LNCAP (cell line): ENCODE measurements around the gene UCK2.
A peak's percentile ranks its signal among the peaks of the same experiment; 100 is the strongest.

Source experiments
- TF ChIP-seq, protein P1 (sequence below): fragments of 450-650 bp; IDR thresholded peaks from 2 replicates; pipeline ENCODE4 v1.5.1; 2017; ENCODE audit warnings: mild to moderate bottlenecking

UCK2 gene

DNA sequence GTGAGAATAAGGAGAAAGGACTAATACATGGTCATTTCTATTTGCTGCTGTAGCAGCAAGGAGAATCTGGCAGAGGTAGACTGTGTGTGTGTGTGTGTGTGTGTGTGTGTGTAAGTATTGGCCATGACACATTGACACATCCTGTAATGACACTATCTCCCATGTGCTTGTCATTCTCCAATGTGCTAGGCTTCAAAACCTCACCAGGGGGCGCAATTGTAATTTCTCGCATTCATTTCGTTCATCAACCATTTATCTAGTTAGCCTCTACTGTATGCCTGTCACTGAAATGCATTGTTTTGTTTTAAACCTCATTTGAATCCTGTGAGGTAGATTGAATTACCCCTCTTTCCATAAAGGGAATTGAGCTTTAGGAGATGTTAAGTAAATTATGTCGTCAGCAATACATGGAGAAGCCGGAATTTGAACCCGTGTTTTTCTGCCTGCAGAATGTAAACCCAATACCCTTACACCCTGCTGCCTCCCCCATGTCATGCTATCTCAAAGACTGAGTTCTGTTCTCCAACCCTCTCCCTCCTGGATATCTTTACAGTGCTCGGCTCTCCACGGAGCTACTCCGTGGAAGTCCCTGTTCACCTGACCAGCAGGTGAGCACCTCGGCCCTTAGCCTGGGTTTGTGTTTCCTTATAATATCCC, 100.8 kb downstream of the UCK2 start:
- TF ChIP-seq, protein P1, sequence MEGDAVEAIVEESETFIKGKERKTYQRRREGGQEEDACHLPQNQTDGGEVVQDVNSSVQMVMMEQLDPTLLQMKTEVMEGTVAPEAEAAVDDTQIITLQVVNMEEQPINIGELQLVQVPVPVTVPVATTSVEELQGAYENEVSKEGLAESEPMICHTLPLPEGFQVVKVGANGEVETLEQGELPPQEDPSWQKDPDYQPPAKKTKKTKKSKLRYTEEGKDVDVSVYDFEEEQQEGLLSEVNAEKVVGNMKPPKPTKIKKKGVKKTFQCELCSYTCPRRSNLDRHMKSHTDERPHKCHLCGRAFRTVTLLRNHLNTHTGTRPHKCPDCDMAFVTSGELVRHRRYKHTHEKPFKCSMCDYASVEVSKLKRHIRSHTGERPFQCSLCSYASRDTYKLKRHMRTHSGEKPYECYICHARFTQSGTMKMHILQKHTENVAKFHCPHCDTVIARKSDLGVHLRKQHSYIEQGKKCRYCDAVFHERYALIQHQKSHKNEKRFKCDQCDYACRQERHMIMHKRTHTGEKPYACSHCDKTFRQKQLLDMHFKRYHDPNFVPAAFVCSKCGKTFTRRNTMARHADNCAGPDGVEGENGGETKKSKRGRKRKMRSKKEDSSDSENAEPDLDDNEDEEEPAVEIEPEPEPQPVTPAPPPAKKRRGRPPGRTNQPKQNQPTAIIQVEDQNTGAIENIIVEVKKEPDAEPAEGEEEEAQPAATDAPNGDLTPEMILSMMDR: peak; percentile 79

DNA sequence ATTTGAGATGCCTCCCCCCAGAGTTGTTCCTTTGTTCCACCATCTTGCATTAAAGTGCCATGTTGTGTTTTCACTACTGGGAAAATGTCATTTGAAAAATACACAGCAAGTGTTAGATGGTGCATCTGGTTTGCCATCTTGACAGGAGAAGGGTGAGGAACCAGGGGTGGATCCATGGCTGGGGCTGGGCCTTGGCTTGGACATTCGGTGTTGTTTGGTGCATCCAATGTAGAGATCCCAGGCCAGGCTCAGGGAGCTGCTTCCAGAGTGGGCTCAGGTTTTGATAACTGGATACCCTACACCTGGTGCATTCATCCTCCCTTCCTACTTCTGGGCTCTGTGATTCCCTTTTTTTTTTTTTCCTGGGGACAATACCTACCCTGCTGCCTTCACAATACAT, 103.5 kb downstream of the UCK2 start:
- TF ChIP-seq, protein P1: no peak

DNA sequence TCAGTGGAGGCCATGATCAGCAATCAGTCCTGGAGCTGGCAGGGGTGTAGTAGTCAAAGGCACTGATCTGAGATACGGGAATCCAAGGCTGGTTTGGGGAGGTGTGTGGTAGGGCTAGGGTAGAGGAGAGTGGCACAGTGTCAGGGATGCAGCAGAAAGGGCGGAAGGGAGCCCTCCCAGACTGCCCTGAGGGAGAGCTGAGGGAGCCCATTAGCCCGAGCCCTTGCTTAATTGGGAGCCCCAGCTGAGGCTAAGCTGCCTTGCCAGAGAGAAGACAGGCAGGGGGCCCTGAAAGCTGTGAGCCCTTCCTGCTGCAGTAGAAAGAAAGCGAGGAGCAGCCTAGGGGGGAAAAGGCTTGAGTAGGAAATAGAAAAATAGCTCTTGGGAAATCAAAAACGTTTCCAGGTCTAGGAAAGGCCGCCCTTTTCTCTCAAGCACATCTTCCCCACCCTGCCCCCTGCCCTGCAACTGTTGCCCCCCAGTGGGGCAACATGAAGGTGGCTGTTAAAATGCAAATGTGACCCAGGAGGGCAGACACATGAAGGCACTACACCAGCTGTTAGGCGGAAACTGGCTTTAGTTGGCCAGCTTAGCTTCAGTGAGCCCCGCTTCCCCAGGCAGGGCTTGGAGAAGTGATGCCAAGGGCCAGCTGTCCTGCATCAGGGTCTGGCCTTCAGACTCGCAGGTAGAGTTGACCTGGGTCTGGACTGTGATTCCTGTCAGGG, 106.2 kb downstream of the UCK2 start:
- TF ChIP-seq, protein P1: no peak

DNA sequence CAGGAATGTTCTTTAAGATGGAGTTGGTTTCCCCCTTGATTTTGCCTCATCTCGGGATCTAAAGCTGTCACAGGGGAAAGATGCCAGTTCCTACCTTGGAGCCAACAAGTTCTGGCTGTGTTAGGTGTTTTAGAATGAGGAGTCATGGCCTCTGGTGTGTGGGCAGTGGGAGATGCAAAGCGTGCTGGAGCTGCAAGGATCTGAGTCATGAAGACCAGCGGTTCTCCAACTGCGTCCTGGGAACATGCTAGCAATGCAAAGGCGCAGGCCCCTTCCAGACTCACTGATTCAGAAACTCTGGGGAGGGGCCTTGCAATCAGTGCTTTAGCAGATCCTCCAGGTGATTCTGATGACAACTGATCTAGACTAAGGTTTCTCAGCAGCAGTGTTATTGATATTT, 109.1 kb downstream of the UCK2 start:
- TF ChIP-seq, protein P1: no peak

DNA sequence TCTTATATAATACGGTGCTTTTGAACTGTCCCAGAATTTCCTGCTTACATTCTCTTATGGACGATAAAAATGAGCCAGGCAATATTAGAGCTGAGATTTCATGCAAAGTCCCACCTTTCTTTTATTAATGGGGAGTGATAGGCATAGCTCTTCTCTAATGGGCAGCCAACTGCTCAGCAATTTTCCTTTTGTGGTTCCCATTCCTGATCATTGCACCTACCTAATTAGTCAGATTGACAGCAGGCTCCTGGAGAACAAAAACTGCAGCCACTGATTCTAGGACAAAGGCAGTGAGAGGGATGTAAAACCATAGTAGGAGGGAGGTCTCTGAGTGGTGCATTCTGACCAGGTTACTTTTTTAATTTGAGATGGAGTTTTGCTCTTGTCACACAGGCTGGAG, 110.4 kb downstream of the UCK2 start:
- TF ChIP-seq, protein P1: no peak

DNA sequence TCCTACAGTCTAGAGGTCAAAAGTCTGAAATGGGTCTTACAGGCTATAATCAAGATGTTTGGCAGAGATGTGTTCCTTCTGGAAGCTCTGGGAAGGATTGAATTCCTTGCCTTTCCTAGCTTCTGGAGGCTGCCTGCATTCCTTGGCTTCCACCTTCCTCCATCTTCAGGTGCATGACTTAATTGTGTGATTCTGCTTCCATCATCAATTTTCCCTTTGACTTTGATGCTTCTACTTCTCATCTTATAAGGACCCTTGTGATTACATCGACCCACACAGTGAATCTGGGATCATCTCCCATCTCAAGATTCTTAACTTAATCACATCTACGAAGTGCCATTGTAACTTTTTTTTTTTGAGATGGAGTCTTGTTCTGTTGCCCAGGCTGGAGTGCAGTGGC, 111.4 kb downstream of the UCK2 start:
- TF ChIP-seq, protein P1: no peak

DNA sequence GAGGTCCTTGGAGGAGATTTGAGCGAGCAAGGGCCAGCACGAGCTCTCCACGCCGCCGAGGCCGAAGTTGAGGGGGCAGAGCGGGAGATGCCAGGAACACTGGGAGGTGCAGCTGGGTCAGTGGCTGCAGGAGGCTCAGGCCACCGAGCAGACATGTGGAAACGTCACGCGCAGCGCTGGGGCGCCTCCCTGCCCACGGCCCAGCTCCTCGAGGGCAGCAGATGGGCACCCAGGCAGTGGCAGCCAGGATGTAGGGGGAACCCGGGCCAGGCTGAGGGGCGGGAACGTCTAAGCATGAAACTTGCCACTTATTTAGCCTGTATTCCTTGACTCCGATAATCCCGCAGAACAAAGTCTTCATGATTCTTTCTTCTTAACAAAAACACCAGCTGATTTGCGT, 114.1 kb downstream of the UCK2 start:
- TF ChIP-seq, protein P1: no peak
